ENCODE results near the gene FOXK1. TPM values are rescaled to one million over a fixed set of nuclear protein-coding genes. Genes with fewer than 3 reads are reported as not detected.

The FOXK1 gene
- total RNA-seq, 1 experiment from 2014 or later: 50.8 TPM

GRCh38 chr7:4814433-4814832 is 132.3 kb downstream of the FOXK1 start:
- H3K4me1 Mint-ChIP-seq (ENCODE audit: low read depth, unreplicated experiment): no peaks in the 10 kb centered on the region
- ChIA-PET POLR2A (no interaction called here), CTCF (interaction anchor here (1.3 kb wide), 1 partner anchor 16 kb away, joined by 7 read pairs; no protein-coding TSS in a partner anchor)
- TF ChIP-seq CTCF (IDR thresholded peaks at IDR 0.05; ENCODE audit: insufficient read depth in 1 of 2, low read depth in 1 of 2, low read length in 1 of 2, severe bottlenecking in 1 of 2, unreplicated experiment in 1 of 2): no peak
- no peaks in the 10 kb centered on the region for H3K4me1 ChIP-seq
- H3K27me3 Mint-ChIP-seq (ENCODE audit: insufficient read depth, unreplicated experiment): peaks cover 16% of the 10 kb centered on the region
- H3K27me3 ChIP-seq (replicated peaks; ENCODE audit: control insufficient read depth, insufficient read depth, low read length): no peaks in the 10 kb centered on the region; the same call in 1 of the 2 replicates
- no peaks in the 10 kb centered on the region for H3K36me3 ChIP-seq (ENCODE audit: control insufficient read depth, insufficient read depth, low read length)
- no TSS peak for BruUV-seq (replicated peaks)
- no peaks in the 10 kb centered on the region for H3K36me3 Mint-ChIP-seq (ENCODE audit: insufficient read depth, unreplicated experiment)
- intact Hi-C loops (cut with micrococcal nuclease; ENCODE audit: unreplicated experiment): no loop called here
- H3K4me3 ChIP-seq (ENCODE audit: low read depth, low read length): no peak overlapping the region
- DNase-seq: no peak
- H3K9me3 Mint-ChIP-seq (ENCODE audit: unreplicated experiment): peaks cover 13% of the 10 kb centered on the region
- no peaks in the 10 kb centered on the region for H3K9me3 ChIP-seq
- no peak overlapping the region for H3K27ac Mint-ChIP-seq (ENCODE audit: unreplicated experiment)
- H3K4me3 Mint-ChIP-seq (ENCODE audit: unreplicated experiment): no peak overlapping the region

- no peaks in the 10 kb centered on the region for H3K36me3 ChIP-seq (ENCODE audit: control insufficient read depth, insufficient read depth, low read length)
- no peak for DNase-seq
- no peaks in the 10 kb centered on the region for H3K9me3 ChIP-seq
- intact Hi-C loops (cut with micrococcal nuclease; ENCODE audit: unreplicated experiment): no loop called here
- Mint-ChIP-seq H3K4me1 (ENCODE audit: low read depth, unreplicated experiment) (no peaks in the 10 kb centered on the region), H3K36me3 (ENCODE audit: insufficient read depth, unreplicated experiment) (no peaks in the 10 kb centered on the region), H3K4me3 (ENCODE audit: unreplicated experiment) (no peak overlapping the region), H3K9me3 (ENCODE audit: unreplicated experiment) (peaks cover 13% of the 10 kb centered on the region), H3K27me3 (ENCODE audit: insufficient read depth, unreplicated experiment) (peaks cover 16% of the 10 kb centered on the region), H3K27ac (ENCODE audit: unreplicated experiment) (no peak overlapping the region)
- BruUV-seq (replicated peaks): no TSS peak
- POLR2A ChIA-PET: no interaction called here
- H3K27me3 ChIP-seq (replicated peaks; ENCODE audit: control insufficient read depth, insufficient read depth, low read length): no peaks in the 10 kb centered on the region; the same call in 1 of the 2 replicates
- H3K4me3 ChIP-seq (ENCODE audit: low read depth, low read length): no peak overlapping the region
- H3K4me1 ChIP-seq: no peaks in the 10 kb centered on the region
- no peak for TF ChIP-seq CTCF (IDR thresholded peaks at IDR 0.05; ENCODE audit: insufficient read depth in 1 of 2, low read depth in 1 of 2, low read length in 1 of 2, severe bottlenecking in 1 of 2, unreplicated experiment in 1 of 2)
- CTCF ChIA-PET: interaction anchor here (0.7 to 1.3 kb wide), 3 partner anchors 11 to 111 kb away, joined by 3 to 7 read pairs (median 3); no protein-coding TSS in a partner anchor
Measured at GRCh38 chr7:4815121-4815520, 133.0 kb downstream of the FOXK1 start.

- peaks cover 16% of the 10 kb centered on the region for H3K27me3 Mint-ChIP-seq (ENCODE audit: insufficient read depth, unreplicated experiment)
- no TSS peak for BruUV-seq (replicated peaks)
- DNase-seq: no peak
Measured at GRCh38 chr7:4815609-4816418, 133.7 kb downstream of the FOXK1 start.

More at GRCh38 chr7:4815609-4816418, 133.7 kb downstream of the FOXK1 start:
- CTCF ChIA-PET: interaction anchor here (0.7 to 1.3 kb wide), 2 partner anchors 18 to 110 kb away, joined by 3 to 7 read pairs; no protein-coding TSS in a partner anchor
- Mint-ChIP-seq H3K36me3 (ENCODE audit: insufficient read depth, unreplicated experiment) (no peaks in the 10 kb centered on the region), H3K4me1 (ENCODE audit: low read depth, unreplicated experiment) (no peaks in the 10 kb centered on the region), H3K27ac (ENCODE audit: unreplicated experiment) (no peak overlapping the region), H3K4me3 (ENCODE audit: unreplicated experiment) (no peak overlapping the region), H3K9me3 (ENCODE audit: unreplicated experiment) (peaks cover 13% of the 10 kb centered on the region)
- no peaks in the 10 kb centered on the region for H3K36me3 ChIP-seq (ENCODE audit: control insufficient read depth, insufficient read depth, low read length)
- no peaks in the 10 kb centered on the region for H3K9me3 ChIP-seq
- peak; percentile 25 to 31 for TF ChIP-seq CTCF (IDR thresholded peaks at IDR 0.05; ENCODE audit: insufficient read depth in 1 of 2, low read depth in 1 of 2, low read length in 1 of 2, severe bottlenecking in 1 of 2, unreplicated experiment in 1 of 2)
- no peak overlapping the region for H3K4me3 ChIP-seq (ENCODE audit: low read depth, low read length)
- H3K4me1 ChIP-seq: no peaks in the 10 kb centered on the region
- intact Hi-C loops (cut with micrococcal nuclease; ENCODE audit: unreplicated experiment): no loop called here
- POLR2A ChIA-PET: no interaction called here
- H3K27me3 ChIP-seq (replicated peaks; ENCODE audit: control insufficient read depth, insufficient read depth, low read length): no peaks in the 10 kb centered on the region; the same call in 1 of the 2 replicates

Data from Caco-2 (cell line).